Superior temporal gyrus (tissue), 1 donor: ENCODE data around the gene ADGRL3.

Source experiments
- DNase-seq: peaks from one replicate; pipeline ENCODE4 v3.0.0-alpha.2; 2016; ENCODE audit errors: extremely low spot score

The ADGRL3 gene

GRCh38 chr4:61545902-61546480 lies 345.9 kb downstream of the ADGRL3 start:
- no peak for DNase-seq

GRCh38 chr4:61549336-61549735 lies 349.2 kb downstream of the ADGRL3 start:
- DNase-seq = no peak

- DNase-seq = no peak
Measured at GRCh38 chr4:61553557-61554125, 353.5 kb downstream of the ADGRL3 start.

- DNase-seq = no peak
Measured at GRCh38 chr4:61555789-61556188, 355.7 kb downstream of the ADGRL3 start.

- DNase-seq = no peak
Measured at GRCh38 chr4:61556277-61556676, 356.2 kb downstream of the ADGRL3 start.

GRCh38 chr4:61559396-61559795 lies 359.3 kb downstream of the ADGRL3 start:
- DNase-seq = no peak

- DNase-seq = no peak
Measured at GRCh38 chr4:61561028-61561427, 360.9 kb downstream of the ADGRL3 start.

GRCh38 chr4:61571761-61572559 lies 371.8 kb downstream of the ADGRL3 start:
- no peak for DNase-seq

- no peak for DNase-seq
Measured at GRCh38 chr4:61575796-61576195, 375.7 kb downstream of the ADGRL3 start.

GRCh38 chr4:61579786-61580185 lies 379.7 kb downstream of the ADGRL3 start:
- no peak for DNase-seq

GRCh38 chr4:61580721-61581377 lies 380.7 kb downstream of the ADGRL3 start:
- no peak for DNase-seq

GRCh38 chr4:61583696-61584095 lies 383.6 kb downstream of the ADGRL3 start:
- no peak for DNase-seq

- DNase-seq = no peak
Measured at GRCh38 chr4:61588621-61589402, 388.7 kb downstream of the ADGRL3 start.

- no peak for DNase-seq
Measured at GRCh38 chr4:61590881-61591280, 390.8 kb downstream of the ADGRL3 start.

- no peak for DNase-seq
Measured at GRCh38 chr4:61596606-61597340, 396.6 kb downstream of the ADGRL3 start.

GRCh38 chr4:61603086-61603485 lies 403.0 kb downstream of the ADGRL3 start:
- DNase-seq = no peak

GRCh38 chr4:61604054-61604453 lies 403.9 kb downstream of the ADGRL3 start:
- no peak for DNase-seq

GRCh38 chr4:61605984-61606383 lies 405.9 kb downstream of the ADGRL3 start:
- DNase-seq = no peak

- DNase-seq = no peak
Measured at GRCh38 chr4:61614231-61614630, 414.1 kb downstream of the ADGRL3 start.

- DNase-seq = no peak
Measured at GRCh38 chr4:61619528-61619927, 419.4 kb downstream of the ADGRL3 start.

- DNase-seq = no peak
Measured at GRCh38 chr4:61628282-61628681, 428.2 kb downstream of the ADGRL3 start.
